NOMO-1 treated with DMSO at 0.1 percent for 48 hours (cell line): Measurements from ENCODE around the gene UNC50.
"Not testable (repeated sequence)": the region's sequence is repeated elsewhere in the genome, so short reads cannot be mapped to it uniquely, and the experiment has no call there.

ENCODE experiments used
- DNase-seq: peaks from one replicate; lab custom pipeline; 2025; ENCODE audit not compliant: unreplicated experiment; lab: John Stamatoyannopoulos, UW

Gene UNC50

DNA sequence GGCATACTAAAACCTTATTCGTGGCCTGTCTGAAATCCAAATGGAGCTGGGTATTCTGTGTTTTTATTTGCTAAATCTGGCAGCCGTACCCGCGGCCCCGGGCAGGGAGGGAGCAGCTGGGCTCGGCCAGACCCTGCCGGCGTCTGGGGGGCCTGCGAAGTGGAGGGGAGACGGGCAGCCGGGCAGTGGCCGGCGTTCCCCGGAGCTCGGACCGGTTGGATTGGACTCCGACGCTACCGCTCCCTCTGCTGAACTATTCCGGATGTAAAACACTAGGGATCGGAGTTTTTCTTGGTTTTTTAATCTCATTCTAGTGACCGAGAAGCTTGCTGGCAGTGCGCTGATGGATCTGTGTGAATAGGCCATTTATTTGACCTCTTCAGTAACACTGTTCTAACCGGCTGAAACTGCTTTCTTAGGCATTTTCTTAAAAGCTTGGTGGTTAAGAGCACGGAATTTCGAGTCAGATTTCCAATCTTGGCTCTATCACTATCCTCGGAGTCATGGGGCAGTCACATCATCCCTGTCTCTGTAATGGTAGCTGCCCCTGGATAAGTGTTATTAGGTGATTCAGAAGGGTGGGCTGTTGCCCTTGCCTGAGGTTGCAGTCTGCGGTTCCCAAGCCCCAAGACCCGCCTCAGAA lies 694 bp downstream of the UNC50 start:
- DNase-seq: peak; percentile 20

DNA sequence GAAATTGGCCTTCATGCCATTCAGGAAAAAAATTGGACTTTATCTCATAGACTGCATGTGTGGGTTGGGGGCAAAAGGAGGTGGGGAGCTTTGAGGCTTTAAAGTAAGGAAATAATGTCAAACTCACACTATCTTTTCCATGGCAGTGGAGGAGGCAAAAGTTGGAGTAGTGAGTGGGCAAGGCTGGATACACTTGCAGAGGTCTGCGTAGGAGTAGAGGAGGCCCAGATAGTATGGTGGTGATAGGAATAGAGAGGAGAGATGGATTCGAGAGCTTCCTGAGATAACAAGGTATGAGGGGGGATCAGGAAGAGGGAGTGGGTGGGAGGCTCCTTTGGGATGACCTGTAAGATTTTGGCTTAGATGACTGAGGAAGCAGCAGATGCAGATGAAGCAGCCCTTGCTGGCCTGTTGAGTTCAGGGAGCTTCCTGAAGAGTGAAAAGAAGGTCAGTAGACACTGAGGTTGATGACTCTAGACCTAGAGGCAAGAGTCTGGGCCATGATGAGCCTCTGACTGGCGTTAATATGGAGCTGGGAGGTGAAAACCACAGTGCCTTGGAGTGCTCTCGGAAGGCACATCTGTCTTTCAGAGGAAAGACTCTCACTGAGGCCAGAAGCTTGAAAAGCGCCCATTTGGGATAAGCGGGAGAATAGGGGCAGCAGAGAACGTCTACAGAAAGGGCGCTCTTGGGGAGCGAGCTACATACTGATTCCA lies 5.8 kb downstream of the UNC50 start:
- no peak for DNase-seq

- no peak for DNase-seq
Measured at GRCh38 chr2:98615481-98615880, 7.1 kb downstream of the UNC50 start.

DNA sequence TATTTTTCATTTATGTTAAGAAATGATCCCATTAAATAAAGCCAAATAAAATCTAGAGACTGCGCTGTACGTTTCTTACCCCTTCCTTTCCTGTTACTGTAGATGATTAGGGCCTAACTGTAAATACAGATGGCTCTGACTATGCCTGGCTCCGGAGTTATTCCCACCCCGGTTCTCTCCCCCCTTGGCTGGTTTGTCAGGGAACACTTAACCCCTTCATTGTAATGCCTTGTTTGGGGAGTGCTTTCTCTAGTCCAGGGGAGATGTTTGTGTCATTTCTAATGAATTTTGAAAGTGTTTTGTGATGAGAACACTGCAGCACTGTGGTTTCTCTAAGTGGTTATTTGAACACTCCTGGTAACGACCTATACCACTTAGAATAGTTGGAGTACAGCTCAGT lies 8.8 kb downstream of the UNC50 start:
- no peak for DNase-seq

- no peak for DNase-seq
Measured at GRCh38 chr2:98623657-98624056, 15.3 kb downstream of the UNC50 start.

DNA sequence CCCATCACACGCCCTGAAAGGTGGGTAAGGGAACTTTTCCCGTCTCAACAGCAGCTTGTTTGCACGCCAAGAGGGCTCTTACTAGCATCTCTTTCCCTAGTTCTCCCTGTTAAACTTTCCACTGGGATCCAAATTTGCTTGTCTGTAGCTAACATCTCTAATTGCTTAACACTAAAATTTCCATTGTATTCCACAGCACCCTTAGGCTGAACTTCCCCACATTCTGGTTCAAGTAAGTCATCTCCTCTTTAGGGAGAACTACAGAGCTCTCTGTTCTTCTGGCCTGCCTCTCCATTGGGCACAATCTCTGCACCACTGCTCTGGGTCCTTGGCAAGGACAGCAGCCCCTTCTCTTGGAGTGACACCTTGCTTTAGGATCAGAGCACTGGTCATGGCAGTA lies 24.0 kb downstream of the UNC50 start:
- no peak for DNase-seq

DNA sequence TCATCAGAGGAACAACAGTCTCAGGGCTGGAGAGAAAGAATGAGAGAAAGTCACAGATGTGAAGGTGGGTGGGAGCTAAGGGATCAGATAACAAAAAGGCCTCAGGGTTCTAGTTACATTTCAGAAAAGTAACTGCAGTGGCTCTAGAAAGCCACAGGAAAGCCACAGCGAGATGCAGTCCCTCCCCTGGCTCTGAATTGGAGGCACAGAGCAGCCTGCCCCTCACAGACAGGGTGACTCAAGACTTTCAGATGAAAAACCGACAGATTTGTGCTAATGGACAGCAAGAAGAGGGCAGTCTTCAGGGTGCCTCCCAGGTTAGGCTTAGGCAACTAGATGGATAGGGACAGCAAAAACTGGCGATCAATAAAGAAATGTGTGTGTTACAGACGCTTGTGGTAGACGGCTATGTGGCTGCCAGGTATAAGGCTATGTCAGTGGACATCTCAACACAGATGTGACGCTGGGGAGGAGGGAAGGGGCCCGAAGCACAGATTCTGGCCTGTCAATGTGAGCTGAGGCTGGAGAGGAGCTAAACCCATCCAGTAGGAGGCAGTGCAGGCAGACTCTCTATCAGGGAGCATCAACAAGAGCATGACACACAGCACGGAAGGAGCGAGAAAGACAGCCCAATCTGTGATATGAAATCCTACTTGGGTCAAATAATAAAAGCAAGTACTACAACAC lies 26.2 kb downstream of the UNC50 start:
- DNase-seq: no peak

DNA sequence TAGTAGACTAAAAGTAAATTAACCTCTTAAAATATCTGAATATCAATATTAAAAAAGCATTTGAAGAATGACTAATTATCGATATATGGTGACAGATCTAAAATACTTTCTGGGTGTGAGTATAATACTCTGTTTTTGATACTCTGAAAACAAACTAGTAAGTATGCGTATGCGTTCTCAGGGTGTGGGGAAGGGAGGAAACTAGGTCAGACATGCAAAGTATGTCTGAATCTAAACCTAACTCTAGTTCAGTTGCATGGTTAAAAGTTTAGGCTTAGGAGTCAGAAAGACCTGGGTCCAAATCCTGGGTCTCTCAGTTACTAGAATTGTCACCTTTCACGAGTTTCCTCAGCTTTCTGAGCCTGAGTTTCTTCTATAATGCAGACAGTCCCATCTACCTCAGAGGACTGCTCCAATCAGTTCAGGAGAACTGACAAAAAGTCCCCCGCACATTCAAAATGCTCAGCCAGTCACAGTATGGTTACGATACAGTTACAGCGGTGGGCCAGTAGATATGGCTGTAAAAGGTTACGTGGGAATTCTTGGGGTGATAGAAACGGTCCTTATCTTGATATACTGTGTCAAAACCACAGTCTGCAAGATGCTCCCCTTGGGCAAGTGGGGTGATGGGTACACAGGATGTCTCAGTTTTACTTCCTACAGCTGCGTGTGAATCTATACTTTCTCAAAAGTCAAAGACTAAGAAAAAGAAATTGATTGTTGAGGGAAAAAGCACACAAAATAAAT lies 29.2 kb downstream of the UNC50 start:
- DNase-seq: no peak

GRCh38 chr2:98643496-98644100 lies 35.2 kb downstream of the UNC50 start:
- peak; percentile 30 for DNase-seq

DNA sequence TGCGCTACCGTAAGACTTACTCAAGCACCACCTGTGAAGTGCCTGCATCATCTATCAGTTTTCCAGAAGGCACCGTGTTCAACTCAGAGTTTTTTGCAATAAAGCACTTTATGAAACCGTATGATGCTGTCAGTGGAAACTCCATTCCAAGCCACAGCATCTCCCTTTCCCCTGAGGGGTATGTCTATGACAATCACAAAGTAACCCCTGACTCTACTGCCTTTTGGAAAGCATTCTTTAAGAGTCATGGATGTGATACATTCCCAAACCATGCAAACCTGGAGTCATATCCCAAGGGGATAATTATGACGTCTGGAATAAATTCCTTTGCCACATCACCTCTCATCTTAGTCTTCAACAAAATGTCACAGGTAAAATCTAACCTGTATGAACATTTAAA lies 39.2 kb downstream of the UNC50 start:
- no peak for DNase-seq

DNA sequence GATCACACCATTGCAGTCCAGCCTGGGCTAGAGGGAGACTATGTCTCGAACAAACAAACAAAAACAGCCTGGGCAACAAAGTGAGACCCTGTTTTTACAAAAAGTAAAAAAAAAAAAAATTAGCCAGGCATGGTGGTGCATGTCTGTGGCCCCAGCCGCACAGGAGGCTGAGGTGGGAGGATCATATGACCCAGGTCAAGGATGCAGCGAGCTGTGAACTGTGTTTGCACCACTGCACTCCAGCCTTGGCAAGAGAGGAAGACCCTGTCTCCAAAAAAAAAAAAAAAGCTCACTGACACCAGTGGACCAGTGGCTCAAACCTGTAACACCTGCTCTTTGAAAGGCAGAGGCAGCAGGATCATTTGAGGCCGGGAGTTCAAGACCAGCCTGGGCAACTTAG lies 40.1 kb downstream of the UNC50 start:
- no peak for DNase-seq

GRCh38 chr2:98649135-98649991 lies 41.0 kb downstream of the UNC50 start:
- peak; percentile 82 for DNase-seq

DNA sequence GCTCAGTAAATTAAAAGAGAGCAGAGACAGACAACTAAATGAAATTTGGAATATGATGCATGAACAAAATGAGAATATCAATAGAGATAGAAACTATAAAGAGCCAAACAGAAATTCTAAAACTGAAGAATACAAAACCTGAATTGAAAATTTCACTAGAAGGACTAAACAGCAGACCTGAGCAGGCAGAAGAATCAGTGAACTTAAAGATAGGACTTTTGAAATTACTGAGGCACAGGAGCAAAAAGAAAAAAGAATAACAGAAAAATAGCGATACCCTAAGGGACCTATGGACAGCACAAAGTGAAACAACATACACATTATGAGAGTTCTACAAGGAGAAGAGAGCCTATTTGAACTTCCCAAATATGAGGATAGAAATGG lies 41.6 kb downstream of the UNC50 start:
- no peak for DNase-seq

DNA sequence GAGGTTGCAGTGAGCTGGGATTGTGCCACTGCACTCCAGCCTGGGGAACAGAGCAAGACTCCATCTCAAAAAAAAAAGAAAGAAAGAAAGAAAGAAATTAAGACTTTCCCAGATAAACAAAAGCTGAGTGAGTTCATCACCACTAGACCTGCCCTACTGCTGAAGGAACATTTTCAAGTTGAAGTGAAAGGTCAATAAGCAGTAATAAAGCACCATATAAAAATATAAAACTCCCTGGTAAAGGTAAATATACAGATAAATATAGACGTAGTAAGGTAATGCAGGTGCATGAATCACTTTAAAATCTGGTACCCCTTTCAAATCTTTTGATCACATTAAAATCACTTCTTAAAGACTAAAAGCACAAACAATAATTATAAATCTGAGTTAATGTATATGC lies 42.6 kb downstream of the UNC50 start:
- no peak for DNase-seq

- peak; percentile 57 for DNase-seq
Measured at GRCh38 chr2:98654699-98655495, 46.5 kb downstream of the UNC50 start.

DNA sequence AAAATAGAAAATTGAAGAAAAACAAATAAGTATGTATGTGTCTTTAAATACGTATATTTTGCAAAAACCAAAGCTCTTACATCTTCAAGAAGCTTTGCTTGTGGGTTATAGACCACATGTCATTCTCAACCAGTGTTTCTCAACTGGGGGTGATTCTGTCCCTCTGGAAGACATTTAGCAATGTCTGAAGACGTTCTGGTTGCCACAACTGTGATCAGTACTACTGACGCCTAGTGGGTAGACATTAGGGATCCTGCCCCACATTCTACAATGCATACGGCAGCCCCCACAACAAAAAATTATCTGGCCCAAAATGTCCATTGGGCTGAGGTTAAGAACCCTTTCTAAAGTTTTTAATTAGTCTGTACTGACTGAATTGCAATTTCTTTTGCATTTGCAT lies 48.4 kb downstream of the UNC50 start:
- DNase-seq: peak; percentile 87

DNA sequence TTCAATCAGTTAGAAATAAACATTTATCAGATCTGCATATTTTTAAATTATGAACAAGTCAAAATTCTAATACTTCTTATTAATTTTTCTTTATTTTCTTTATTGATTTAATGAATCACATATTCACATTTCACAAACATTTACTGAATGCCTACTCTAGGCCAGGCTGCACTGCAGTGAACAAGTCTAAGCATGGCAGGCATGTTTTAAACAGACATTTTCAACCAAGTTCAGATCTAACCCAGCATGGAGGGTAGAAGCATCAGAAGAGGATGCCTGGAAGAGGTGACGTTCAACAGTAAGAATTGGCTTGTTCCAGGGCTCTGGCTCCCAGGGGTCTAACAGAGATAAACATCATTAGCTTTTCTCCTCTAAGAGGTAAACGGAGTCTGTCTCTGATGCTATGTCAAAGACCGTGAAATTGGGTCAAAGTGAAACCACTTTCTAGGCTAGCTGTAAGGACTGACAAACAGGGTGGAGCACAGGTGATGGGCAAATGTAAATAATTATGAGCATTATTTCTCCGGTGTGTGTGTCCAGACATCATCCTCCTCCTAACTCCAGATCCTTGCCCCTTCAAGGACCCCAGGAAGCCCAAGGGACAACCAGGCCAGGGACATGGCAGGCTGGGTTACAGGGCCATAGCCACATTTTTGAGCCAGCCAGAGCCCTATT lies 50.6 kb downstream of the UNC50 start:
- no peak for DNase-seq

DNA sequence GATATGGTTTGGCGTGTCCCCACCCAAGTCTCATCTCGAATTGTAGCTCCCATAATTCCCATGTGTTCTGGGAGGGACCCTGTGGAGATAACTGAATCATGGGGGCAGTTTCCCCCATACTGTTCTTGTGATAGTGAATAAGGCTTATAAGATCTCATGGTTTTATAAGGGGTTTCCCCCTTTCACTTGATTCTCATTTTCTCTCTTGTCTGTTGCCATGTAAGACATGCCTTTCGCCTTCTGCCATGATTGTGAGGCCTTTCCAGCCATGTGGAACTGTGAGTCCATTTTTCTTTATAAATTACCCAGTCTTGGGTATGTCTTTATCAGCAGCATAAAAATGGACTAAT lies 51.1 kb downstream of the UNC50 start:
- not testable (repeated sequence) for DNase-seq

DNA sequence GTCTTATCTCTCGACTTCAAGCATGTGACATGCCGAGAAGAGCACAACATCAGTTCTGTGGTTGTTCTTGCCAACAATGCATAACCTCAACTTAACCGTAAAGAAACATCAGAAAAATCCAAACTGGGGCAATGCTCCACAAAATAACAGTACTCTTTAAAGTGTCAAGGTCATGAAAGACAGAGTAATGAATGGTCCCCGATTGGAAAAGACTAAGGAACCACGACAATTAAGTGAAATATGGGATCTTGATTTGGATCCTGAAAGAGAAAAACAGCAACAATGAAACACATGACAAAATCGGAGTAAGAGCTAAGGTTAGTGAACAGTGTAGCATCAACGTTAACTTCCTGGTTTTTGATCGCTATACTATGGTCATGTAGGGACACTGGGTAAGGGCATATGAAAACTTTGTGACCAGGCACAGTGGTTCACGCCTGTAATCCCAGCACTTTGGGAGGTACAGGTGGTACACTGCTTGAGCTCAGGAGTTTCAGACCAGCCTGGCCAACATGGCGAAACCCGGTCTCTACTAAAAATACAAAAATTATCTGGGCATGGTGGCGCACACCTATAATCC lies 55.2 kb downstream of the UNC50 start:
- DNase-seq: peak; percentile 6
